ENCODE measurements around the gene SYCE3. TPM values are rescaled to one million over a fixed set of nuclear protein-coding genes. Genes with fewer than 3 reads are reported as not detected.

Gene SYCE3
- total and polyA plus RNA-seq, 9 of the 15 experiments (the other 6 are each of a cell fraction or from before 2014, with no cell fraction given) = 0.56 TPM; not detected in 8

GRCh38 chr22:50526108-50526833, 36.4 kb downstream of the SYCE3 start (continued):
- TF ChIP-seq ZNF592 (IDR thresholded peaks at IDR 0.05) (peak; percentile 86), BMI1 (IDR thresholded peaks at IDR 0.05; ENCODE audit: low read length) (no peak), ATF2 (CRISPR knock-in tag; IDR thresholded peaks at IDR 0.05) (no peak), ZKSCAN1 (IDR thresholded peaks at IDR 0.05; ENCODE audit: low read depth, low read length) (no peak), RCOR1 (IDR thresholded peaks at IDR 0.05; ENCODE audit: borderline replicate concordance in 1 of 2, low read depth in 2 of 2, low read length in 2 of 2) (no peak), KLF1 (tag; IDR thresholded peaks at IDR 0.05) (0 out of 2 replicates have a peak, but pooled peaks have one; percentile 38), KLF6 (CRISPR knock-in tag; IDR thresholded peaks at IDR 0.05; ENCODE audit: borderline replicate concordance) (no peak), ETV6 (IDR thresholded peaks at IDR 0.05; ENCODE audit: borderline replicate concordance in 1 of 2, low read depth in 2 of 2, low read length in 1 of 2) (no peak), ETV6 (CRISPR knock-in tag; IDR thresholded peaks at IDR 0.05; ENCODE audit: borderline replicate concordance) (no peak), POLR3G (IDR thresholded peaks at IDR 0.05; ENCODE audit: extremely low read depth, insufficient read length, insufficient replicate concordance) (no peak), ETV5 (CRISPR knock-in tag; IDR thresholded peaks at IDR 0.05; ENCODE audit: low read depth) (no peak)

All from K562 (cell line).